Stimulated activated CD4-positive, alpha-beta T cell treated with anti-CD3 and anti-CD28 coated beads, Interleukin-1b, Interleukin-23, amount 100 ng/mL, for 4 hours (primary cell): Measurements from ENCODE around the gene TSPAN6.

Experiments used
- DNase-seq, 2 donors: peaks; one replicate each; pipeline ENCODE4 v3.0.0-alpha.2; 2020; ENCODE audit warnings: low read depth in 2 of 2

TSPAN6 gene

GRCh38 chrX:100647739-100648138 is 11.1 kb upstream of the TSPAN6 start:
- DNase-seq, result no peak

- DNase-seq, result no peak
Observed at GRCh38 chrX:100647095-100647494, 10.5 kb upstream of the TSPAN6 start.

- DNase-seq, result no peak
Observed at GRCh38 chrX:100645106-100645505, 8.5 kb upstream of the TSPAN6 start.

GRCh38 chrX:100643956-100644860 is 7.6 kb upstream of the TSPAN6 start, which contains the start of gene SRPX2:
Gene SRPX2 (plus strand): TSS chrX:100644199. CDS start chrX:100646323, 2,124 bp downstream.
- no peak for DNase-seq

GRCh38 chrX:100643212-100643611 is 6.6 kb upstream of the TSPAN6 start:
- no peak for DNase-seq

GRCh38 chrX:100642290-100642689 is 5.7 kb upstream of the TSPAN6 start:
- DNase-seq, result no peak

GRCh38 chrX:100635989-100636320 is 651 bp downstream of the TSPAN6 start:
- no peak for DNase-seq

- DNase-seq, result no peak
Observed at GRCh38 chrX:100635040-100635439, 1.6 kb downstream of the TSPAN6 start.

- no peak for DNase-seq
Observed at GRCh38 chrX:100625985-100626491, 10.6 kb downstream of the TSPAN6 start.

GRCh38 chrX:100623001-100623400 is 13.6 kb downstream of the TSPAN6 start:
- DNase-seq, result no peak

GRCh38 chrX:100615005-100615404 is 21.6 kb downstream of the TSPAN6 start:
- DNase-seq, result no peak

GRCh38 chrX:100611951-100612350 is 24.7 kb downstream of the TSPAN6 start:
- DNase-seq, result no peak

- no peak for DNase-seq
Observed at GRCh38 chrX:100609591-100609990, 27.0 kb downstream of the TSPAN6 start.

- no peak for DNase-seq
Observed at GRCh38 chrX:100606753-100607152, 29.9 kb downstream of the TSPAN6 start.

GRCh38 chrX:100600758-100601157 is 35.8 kb downstream of the TSPAN6 start:
- no peak for DNase-seq

GRCh38 chrX:100600340-100600739 is 36.3 kb downstream of the TSPAN6 start:
- no peak for DNase-seq

- DNase-seq, result no peak
Observed at GRCh38 chrX:100599456-100599855, 37.1 kb downstream of the TSPAN6 start.

GRCh38 chrX:100596601-100597000 is 40.0 kb downstream of the TSPAN6 start:
- DNase-seq, result no peak

- DNase-seq, result no peak
Observed at GRCh38 chrX:100593581-100593980, 43.0 kb downstream of the TSPAN6 start.

- no peak for DNase-seq
Observed at GRCh38 chrX:100593126-100593525, 43.5 kb downstream of the TSPAN6 start.

GRCh38 chrX:100591256-100592051 is 45.2 kb downstream of the TSPAN6 start:
- no peak for DNase-seq

- DNase-seq, result no peak
Observed at GRCh38 chrX:100587861-100588260, 48.7 kb downstream of the TSPAN6 start.

- DNase-seq, result no peak
Observed at GRCh38 chrX:100586747-100587146, 49.9 kb downstream of the TSPAN6 start.
